Retinal pigment epithelial cell (primary cell): Measurements from ENCODE around the gene HBG1.

Experiments
- DNase-seq: peaks from one replicate; pipeline ENCODE4 v3.0.0-alpha.2; 2010; ENCODE audit warnings: low read depth
- H3K4me3 ChIP-seq: 2 replicates; pipeline ENCODE4 v1.5.1; 2011; ENCODE audit warnings: mild to moderate bottlenecking, low read length, control low read depth, moderate library complexity
- TF ChIP-seq, protein P1 (sequence below): conservative IDR thresholded peaks from 2 replicates; pipeline ENCODE4 v1.5.1; 2011; ENCODE audit warnings: low read depth, low read length, control low read depth, inconsistent platforms

Gene HBG1

DNA sequence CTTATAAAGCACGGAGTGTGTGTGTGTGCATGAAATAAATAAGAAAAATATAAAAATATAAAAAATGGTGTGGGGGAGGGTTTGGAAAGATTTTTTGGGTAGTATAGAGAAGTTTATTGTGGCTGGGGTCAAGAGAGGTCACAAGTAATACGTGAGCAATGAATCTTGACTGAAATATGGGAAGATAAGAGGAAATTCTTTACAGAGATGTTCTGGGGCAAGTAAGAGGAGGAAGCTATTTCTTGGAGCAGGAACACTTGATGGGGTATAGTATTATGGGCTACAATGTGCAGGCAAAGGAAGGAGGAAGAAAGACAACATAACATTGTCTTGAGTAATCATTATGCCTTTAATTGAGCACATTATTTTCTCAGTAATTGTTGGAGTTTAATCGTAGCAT, 17.5 kb downstream of the HBG1 start:
- H3K4me3 ChIP-seq = no peak overlapping the region
- no peak for DNase-seq
- TF ChIP-seq, protein P1, sequence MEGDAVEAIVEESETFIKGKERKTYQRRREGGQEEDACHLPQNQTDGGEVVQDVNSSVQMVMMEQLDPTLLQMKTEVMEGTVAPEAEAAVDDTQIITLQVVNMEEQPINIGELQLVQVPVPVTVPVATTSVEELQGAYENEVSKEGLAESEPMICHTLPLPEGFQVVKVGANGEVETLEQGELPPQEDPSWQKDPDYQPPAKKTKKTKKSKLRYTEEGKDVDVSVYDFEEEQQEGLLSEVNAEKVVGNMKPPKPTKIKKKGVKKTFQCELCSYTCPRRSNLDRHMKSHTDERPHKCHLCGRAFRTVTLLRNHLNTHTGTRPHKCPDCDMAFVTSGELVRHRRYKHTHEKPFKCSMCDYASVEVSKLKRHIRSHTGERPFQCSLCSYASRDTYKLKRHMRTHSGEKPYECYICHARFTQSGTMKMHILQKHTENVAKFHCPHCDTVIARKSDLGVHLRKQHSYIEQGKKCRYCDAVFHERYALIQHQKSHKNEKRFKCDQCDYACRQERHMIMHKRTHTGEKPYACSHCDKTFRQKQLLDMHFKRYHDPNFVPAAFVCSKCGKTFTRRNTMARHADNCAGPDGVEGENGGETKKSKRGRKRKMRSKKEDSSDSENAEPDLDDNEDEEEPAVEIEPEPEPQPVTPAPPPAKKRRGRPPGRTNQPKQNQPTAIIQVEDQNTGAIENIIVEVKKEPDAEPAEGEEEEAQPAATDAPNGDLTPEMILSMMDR = no peak

- TF ChIP-seq, protein P1 = no peak
- DNase-seq = no peak
- H3K4me3 ChIP-seq = no peak overlapping the region
Measured at GRCh38 chr11:5231111-5231510, 18.5 kb downstream of the HBG1 start.

DNA sequence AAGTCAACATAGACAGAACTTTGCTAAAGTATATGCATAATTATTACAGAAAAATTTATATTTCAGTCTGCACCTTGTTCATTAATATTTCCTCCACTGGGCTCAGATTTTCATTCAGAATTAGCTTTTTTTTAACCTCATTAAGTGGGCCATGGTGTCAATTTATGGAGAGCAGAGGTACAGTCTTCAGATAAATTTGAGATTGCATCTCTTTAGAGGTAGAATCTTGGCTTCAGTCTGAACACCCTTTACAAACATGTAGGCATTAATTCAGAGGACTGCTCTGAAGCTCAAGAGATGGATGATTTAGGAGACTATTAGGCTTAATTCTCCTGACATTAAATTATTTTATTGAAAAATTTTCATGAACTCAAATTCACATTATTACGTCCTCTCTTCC, 19.4 kb downstream of the HBG1 start:
- TF ChIP-seq, protein P1 = no peak
- H3K4me3 ChIP-seq = no peak overlapping the region
- DNase-seq = no peak

DNA sequence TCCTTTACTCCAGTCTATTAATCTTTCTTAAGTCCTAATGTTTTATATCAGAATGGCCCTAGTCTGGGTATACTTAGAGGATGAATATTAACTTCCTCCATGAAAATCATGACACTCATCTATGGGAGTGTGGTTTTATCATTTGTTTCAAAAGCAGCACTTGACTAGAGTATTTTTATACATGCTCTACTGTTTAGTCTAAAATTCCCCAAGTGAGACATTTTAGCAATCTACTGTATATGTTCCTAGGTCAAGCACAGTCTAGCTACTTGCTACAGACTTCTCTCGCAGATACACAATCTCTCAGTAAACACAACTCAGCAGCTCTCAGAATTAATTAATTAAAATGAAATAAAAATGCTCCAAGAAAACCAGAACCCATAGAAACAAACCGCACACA, 19.9 kb downstream of the HBG1 start:
- DNase-seq = no peak
- TF ChIP-seq, protein P1 = no peak

DNA sequence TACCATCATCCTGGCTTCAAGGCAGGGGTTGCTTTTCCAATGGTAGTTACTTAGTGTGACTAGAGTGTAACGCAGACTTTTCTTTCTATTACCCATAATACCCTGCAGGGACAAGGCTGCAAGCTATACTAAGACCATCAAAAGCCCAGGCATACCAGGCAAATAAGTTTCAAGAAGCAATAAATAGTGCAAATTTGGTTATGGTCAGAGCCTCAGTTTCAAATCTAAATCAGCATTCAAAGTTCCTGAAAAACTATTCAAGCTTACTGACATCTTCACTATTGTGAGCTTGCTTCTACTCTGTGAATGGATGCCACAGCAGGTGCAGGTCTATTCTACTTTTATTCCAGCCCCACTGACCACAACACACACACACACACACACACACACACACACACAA, 20.3 kb downstream of the HBG1 start:
- TF ChIP-seq, protein P1 = no peak
- no peak overlapping the region for H3K4me3 ChIP-seq
- no peak for DNase-seq

More for the DNA sequence above, 19.9 kb downstream of the HBG1 start:
- H3K4me3 ChIP-seq = no peak overlapping the region

DNA sequence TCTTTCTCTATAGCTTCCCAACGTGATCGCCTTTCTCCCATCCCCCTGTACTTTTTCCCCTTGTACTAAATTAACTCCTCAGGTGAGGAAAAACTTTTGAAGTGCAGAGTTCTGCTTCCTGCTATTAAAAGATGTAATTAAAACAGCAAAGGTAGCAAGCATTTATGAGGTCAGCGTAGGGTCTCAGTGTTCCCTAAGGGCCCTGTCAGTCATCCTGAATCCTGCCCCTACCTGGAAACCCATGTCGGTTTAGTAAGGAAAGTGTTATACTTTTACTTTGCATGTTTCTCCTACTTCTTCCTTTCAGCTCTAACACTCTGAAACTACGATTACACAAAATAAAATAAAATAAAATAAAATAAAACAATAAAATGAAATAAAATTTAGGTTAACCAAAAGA, 21.5 kb downstream of the HBG1 start:
- TF ChIP-seq, protein P1 = no peak
- no peak overlapping the region for H3K4me3 ChIP-seq
- DNase-seq = no peak

DNA sequence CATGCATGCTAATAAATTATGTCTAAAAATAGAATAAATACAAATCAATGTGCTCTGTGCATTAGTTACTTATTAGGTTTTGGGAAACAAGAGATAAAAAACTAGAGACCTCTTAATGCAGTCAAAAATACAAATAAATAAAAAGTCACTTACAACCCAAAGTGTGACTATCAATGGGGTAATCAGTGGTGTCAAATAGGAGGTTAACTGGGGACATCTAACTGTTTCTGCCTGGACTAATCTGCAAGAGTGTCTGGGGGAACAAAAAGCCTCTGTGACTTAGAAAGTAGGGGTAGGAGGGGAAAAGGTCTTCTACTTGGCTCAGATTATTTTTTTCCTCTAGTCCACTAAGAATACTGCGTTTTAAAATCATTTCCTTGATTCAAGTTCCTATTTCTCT, 22.0 kb downstream of the HBG1 start:
- no peak overlapping the region for H3K4me3 ChIP-seq
- DNase-seq = no peak
- TF ChIP-seq, protein P1 = no peak
